ENCODE results near the gene BAHD1.

BAHD1 gene

GRCh38 chr15:40424483-40425115 is 16.2 kb upstream of the BAHD1 start:
- no peak for DNase-seq

GRCh38 chr15:40425681-40426080 is 15.1 kb upstream of the BAHD1 start:
- DNase-seq: no peak

GRCh38 chr15:40427188-40427587 is 13.6 kb upstream of the BAHD1 start:
- DNase-seq: no peak

GRCh38 chr15:40428185-40428584 is 12.6 kb upstream of the BAHD1 start:
- DNase-seq: no peak

- no peak for DNase-seq
Observed at GRCh38 chr15:40429068-40429710, 11.6 kb upstream of the BAHD1 start.

GRCh38 chr15:40430271-40430805 is 10.4 kb upstream of the BAHD1 start:
- no peak for DNase-seq

- peak in 1 of 6 experiments; percentile 6 for DNase-seq
Observed at GRCh38 chr15:40435023-40435709, 5.6 kb upstream of the BAHD1 start.

GRCh38 chr15:40435710-40436089 is 5.1 kb upstream of the BAHD1 start:
- DNase-seq: peak in 1 of 6 experiments; percentile 9

- DNase-seq: peak in 5 of 6 experiments; percentile 7 to 46 (median 15)
Observed at GRCh38 chr15:40436116-40436891, 4.4 kb upstream of the BAHD1 start.

GRCh38 chr15:40436892-40437751 is 3.6 kb upstream of the BAHD1 start:
- DNase-seq: no peak

GRCh38 chr15:40437752-40438687 is 2.7 kb upstream of the BAHD1 start:
- DNase-seq: no peak

GRCh38 chr15:40438712-40439111 is 2.0 kb upstream of the BAHD1 start:
- DNase-seq: no peak

- no peak for DNase-seq
Observed at GRCh38 chr15:40439461-40439959, 1.2 kb upstream of the BAHD1 start.

- DNase-seq: peak in 2 of 6 experiments; percentile 25 to 39
Observed at GRCh38 chr15:40439960-40440742, 602 bp upstream of the BAHD1 start.

GRCh38 chr15:40441565-40442531 is 1.1 kb downstream of the BAHD1 start:
- DNase-seq: peak in 3 of 6 experiments; percentile 20 to 34 (median 24)

- DNase-seq: no peak
Observed at GRCh38 chr15:40443255-40443654, 2.5 kb downstream of the BAHD1 start.

GRCh38 chr15:40443846-40444245 is 3.1 kb downstream of the BAHD1 start:
- DNase-seq: no peak

GRCh38 chr15:40444736-40445135 is 4.0 kb downstream of the BAHD1 start:
- no peak for DNase-seq

Data from stimulated activated naive CD4-positive, alpha-beta T cell (primary cell).